UCSD-AML1 (cell line): ENCODE results near the gene TDRD9.
"Not testable (repeated sequence)": the region's sequence is repeated elsewhere in the genome, so short reads cannot be mapped to it uniquely, and the experiment has no call there.

Experiments
- DNase-seq: peaks from one replicate; lab custom pipeline; 2025; ENCODE audit not compliant: unreplicated experiment; lab: John Stamatoyannopoulos, UW

The TDRD9 gene

GRCh38 chr14:103928011-103928890, at the start of gene TDRD9:
TDRD9 (plus strand) TSS chr14:103928456; CDS start chr14:103928510, 54 bp downstream.
- DNase-seq, result no peak

GRCh38 chr14:103879118-103879569, 49.1 kb upstream of the TDRD9 start:
- DNase-seq, result no peak

- no peak for DNase-seq
These were observed 48.5 kb upstream of the TDRD9 start for GRCh38 chr14:103879570-103880347.

GRCh38 chr14:103880348-103881267, 47.6 kb upstream of the TDRD9 start:
- peak; percentile 63 for DNase-seq

GRCh38 chr14:103881268-103882201, 46.7 kb upstream of the TDRD9 start:
- DNase-seq, result no peak

- no peak for DNase-seq
These were observed 45.6 kb upstream of the TDRD9 start for GRCh38 chr14:103882503-103883262.

GRCh38 chr14:103883263-103883523, 45.1 kb upstream of the TDRD9 start:
- DNase-seq, result no peak

- no peak for DNase-seq
These were observed 43.4 kb upstream of the TDRD9 start for GRCh38 chr14:103884854-103885253.

GRCh38 chr14:103885509-103885932, 42.7 kb upstream of the TDRD9 start:
- DNase-seq, result no peak

- DNase-seq, result no peak
These were observed 41.7 kb upstream of the TDRD9 start for GRCh38 chr14:103886304-103887169.

GRCh38 chr14:103887170-103887501, 41.1 kb upstream of the TDRD9 start:
- DNase-seq, result no peak

- no peak for DNase-seq
These were observed 40.6 kb upstream of the TDRD9 start for GRCh38 chr14:103887557-103888115.

GRCh38 chr14:103889002-103889312, 39.3 kb upstream of the TDRD9 start:
- DNase-seq, result not testable (repeated sequence)

GRCh38 chr14:103889313-103890051, 38.8 kb upstream of the TDRD9 start:
- DNase-seq, result no peak

GRCh38 chr14:103890052-103890371, 38.2 kb upstream of the TDRD9 start:
- no peak for DNase-seq

GRCh38 chr14:103890821-103891666, 37.2 kb upstream of the TDRD9 start:
- DNase-seq, result no peak

GRCh38 chr14:103891667-103892215, 36.5 kb upstream of the TDRD9 start:
- DNase-seq, result no peak
